ENCODE results near the gene DIABLO.
"Not testable (repeated sequence)": the region's sequence is repeated elsewhere in the genome, so short reads cannot be mapped to it uniquely, and the experiment has no call there.

Gene DIABLO

DNA sequence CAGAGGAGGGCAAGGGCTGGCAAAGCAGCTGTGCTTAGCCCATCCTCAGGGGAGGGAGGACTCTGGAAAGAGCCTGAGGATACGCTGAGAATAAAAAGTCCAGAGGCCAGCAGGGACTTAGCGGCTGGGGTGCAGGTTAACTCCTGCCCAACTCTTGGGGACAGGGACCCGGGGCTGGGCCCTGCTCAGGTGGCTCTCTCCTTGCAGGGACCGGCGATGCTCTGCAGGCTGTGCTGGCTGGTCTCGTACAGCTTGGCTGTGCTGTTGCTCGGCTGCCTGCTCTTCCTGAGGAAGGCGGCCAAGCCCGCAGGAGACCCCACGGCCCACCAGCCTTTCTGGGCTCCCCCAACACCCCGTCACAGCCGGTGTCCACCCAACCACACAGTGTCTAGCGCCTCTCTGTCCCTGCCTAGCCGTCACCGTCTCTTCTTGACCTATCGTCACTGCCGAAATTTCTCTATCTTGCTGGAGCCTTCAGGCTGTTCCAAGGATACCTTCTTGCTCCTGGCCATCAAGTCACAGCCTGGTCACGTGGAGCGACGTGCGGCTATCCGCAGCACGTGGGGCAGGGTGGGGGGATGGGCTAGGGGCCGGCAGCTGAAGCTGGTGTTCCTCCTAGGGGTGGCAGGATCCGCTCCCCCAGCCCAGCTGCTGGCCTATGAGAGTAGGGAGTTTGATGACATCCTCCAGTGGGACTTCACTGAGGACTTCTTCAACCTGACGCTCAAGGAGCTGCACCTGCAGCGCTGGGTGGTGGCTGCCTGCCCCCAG is 19.6 kb downstream of the DIABLO start:
- Histone ChIP-seq H3K36me3 (ENCODE audit: insufficient read depth, low read length) (peaks cover 33% of the 10 kb centered on the region; the same call in 1 of the 2 replicates), H3K9me3 (ENCODE audit: low read depth, low read length) (no peaks in the 10 kb centered on the region), H3K27ac (no peak overlapping the region), H3K4me3 (no peak overlapping the region), H3K9ac (ENCODE audit: insufficient read length) (no peak overlapping the region)
- DNase-seq (ENCODE audit: low read depth, low spot score), result no peak
- TF ChIP-seq POLR2AphosphoS5 (IDR thresholded peaks at IDR 0.05; ENCODE audit: borderline replicate concordance, low read depth, low read length), result peak; percentile 4; the same call in 1 of the 2 replicates
- TF ChIP-seq FOXP2 (optimal IDR thresholded peaks at IDR 0.05; ENCODE audit: control extremely low read depth, extremely low read length, insufficient read depth), result no peak

GRCh38 chr12:122205053-122205925 is 20.6 kb downstream of the DIABLO start:
- DNase-seq (ENCODE audit: low read depth, low spot score), result no peak
- Histone ChIP-seq H3K4me3 (no peak overlapping the region), H3K27ac (no peak overlapping the region), H3K36me3 (ENCODE audit: insufficient read depth, low read length) (peaks cover 29% of the 10 kb centered on the region; the same call in 1 of the 2 replicates), H3K9me3 (ENCODE audit: low read depth, low read length) (no peaks in the 10 kb centered on the region), H3K9ac (ENCODE audit: insufficient read length) (no peak overlapping the region)
- no peak for TF ChIP-seq EZH2 (IDR thresholded peaks at IDR 0.05)
- TF ChIP-seq POLR2AphosphoS5 (IDR thresholded peaks at IDR 0.05; ENCODE audit: borderline replicate concordance, low read depth, low read length), result 0 out of 2 replicates have a peak, but pooled peaks have one; percentile 3

GRCh38 chr12:122204167-122205052 is 21.4 kb downstream of the DIABLO start:
- Histone ChIP-seq H3K9ac (ENCODE audit: insufficient read length) (no peak overlapping the region), H3K9me3 (ENCODE audit: low read depth, low read length) (no peaks in the 10 kb centered on the region), H3K4me3 (peak overlapping the region; percentile 82)

GRCh38 chr12:122203301-122204166 is 22.3 kb downstream of the DIABLO start, which contains the start of gene B3GNT4:
B3GNT4 (plus strand) TSS chr12:122203709; CDS start chr12:122204619, 910 bp downstream.
- TF ChIP-seq FOXP2 (optimal IDR thresholded peaks at IDR 0.05; ENCODE audit: control extremely low read depth, extremely low read length, insufficient read depth) (no peak), POLR2AphosphoS5 (IDR thresholded peaks at IDR 0.05; ENCODE audit: borderline replicate concordance, low read depth, low read length) (peak; percentile 58; the same call in 1 of the 2 replicates)
- Histone ChIP-seq H3K36me3 (ENCODE audit: insufficient read depth, low read length) (peaks cover 18% of the 10 kb centered on the region; the same call in 1 of the 2 replicates), H3K9ac (ENCODE audit: insufficient read length) (no peak within 1 kb of the TSS), H3K9me3 (ENCODE audit: low read depth, low read length) (no peaks in the 10 kb centered on the region), H3K4me3 (peak within 1 kb of the TSS; percentile 82), H3K27ac (0 out of 2 replicates have a peak within 1 kb of the TSS, but pooled peaks have one; percentile 0)
- no peak for DNase-seq (ENCODE audit: low read depth, low spot score)

More at GRCh38 chr12:122204167-122205052, 21.4 kb downstream of the DIABLO start:
- no peak for DNase-seq (ENCODE audit: low read depth, low spot score)
- Histone ChIP-seq H3K36me3 (ENCODE audit: insufficient read depth, low read length) (peaks cover 21% of the 10 kb centered on the region; the same call in 1 of the 2 replicates), H3K27ac (no peak overlapping the region)
- TF ChIP-seq EZH2 (IDR thresholded peaks at IDR 0.05), result no peak
- TF ChIP-seq POLR2AphosphoS5 (IDR thresholded peaks at IDR 0.05; ENCODE audit: borderline replicate concordance, low read depth, low read length), result no peak
- TF ChIP-seq FOXP2 (optimal IDR thresholded peaks at IDR 0.05; ENCODE audit: control extremely low read depth, extremely low read length, insufficient read depth), result no peak

GRCh38 chr12:122202811-122203210 is 23.0 kb downstream of the DIABLO start:
- not testable (repeated sequence) for H3K9me3 ChIP-seq (ENCODE audit: low read depth, low read length); H3K9ac ChIP-seq (ENCODE audit: insufficient read length); DNase-seq (ENCODE audit: low read depth, low spot score)
- Histone ChIP-seq H3K4me3 (peak overlapping the region; percentile 82), H3K27ac (0 out of 2 replicates have a peak overlapping the region, but pooled peaks have one; percentile 0), H3K36me3 (ENCODE audit: insufficient read depth, low read length) (peaks cover 11% of the 10 kb centered on the region; the same call in 1 of the 2 replicates)

GRCh38 chr12:122202017-122202416 is 23.8 kb downstream of the DIABLO start:
- Histone ChIP-seq H3K27ac (no peak overlapping the region; the same call in 1 of the 2 replicates), H3K36me3 (ENCODE audit: insufficient read depth, low read length) (peaks cover 3% of the 10 kb centered on the region; the same call in 1 of the 2 replicates), H3K9ac (ENCODE audit: insufficient read length) (no peak overlapping the region), H3K9me3 (ENCODE audit: low read depth, low read length) (no peaks in the 10 kb centered on the region), H3K4me3 (no peak overlapping the region)
- DNase-seq (ENCODE audit: low read depth, low spot score), result no peak
- TF ChIP-seq POLR2AphosphoS5 (IDR thresholded peaks at IDR 0.05; ENCODE audit: borderline replicate concordance, low read depth, low read length), result no peak
- no peak for TF ChIP-seq FOXP2 (optimal IDR thresholded peaks at IDR 0.05; ENCODE audit: control extremely low read depth, extremely low read length, insufficient read depth)
- no peak for TF ChIP-seq EZH2 (IDR thresholded peaks at IDR 0.05)

DNA sequence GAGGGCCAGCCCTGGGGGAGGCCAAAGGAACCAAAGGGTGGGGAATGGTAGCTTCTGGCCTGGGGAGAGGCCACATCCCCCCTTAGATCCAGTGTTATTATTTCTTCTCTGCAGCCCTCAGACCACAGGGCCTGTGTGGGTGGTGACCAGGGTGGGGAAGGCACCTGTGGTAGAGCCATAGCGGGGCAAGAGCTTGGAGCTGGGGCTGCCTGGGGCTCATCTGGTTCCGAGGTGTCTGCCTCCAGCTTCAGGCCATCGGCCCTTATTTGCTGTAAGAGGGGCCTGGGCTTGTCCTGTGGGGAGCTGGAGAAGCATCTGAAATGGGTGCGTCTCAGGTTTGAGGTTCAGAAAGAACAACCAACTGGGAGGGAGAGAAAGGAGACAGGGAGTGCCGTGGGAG is 24.5 kb downstream of the DIABLO start:
- H3K27ac ChIP-seq, result no peak overlapping the region
- no peak for DNase-seq (ENCODE audit: low read depth, low spot score)

More for the DNA sequence above, 24.5 kb downstream of the DIABLO start:
- TF ChIP-seq POLR2AphosphoS5 (IDR thresholded peaks at IDR 0.05; ENCODE audit: borderline replicate concordance, low read depth, low read length) (no peak), FOXP2 (optimal IDR thresholded peaks at IDR 0.05; ENCODE audit: control extremely low read depth, extremely low read length, insufficient read depth) (no peak), EZH2 (IDR thresholded peaks at IDR 0.05) (no peak)
- Histone ChIP-seq H3K4me3 (no peak overlapping the region), H3K9ac (ENCODE audit: insufficient read length) (no peak overlapping the region), H3K36me3 (ENCODE audit: insufficient read depth, low read length) (no peaks in the 10 kb centered on the region), H3K9me3 (ENCODE audit: low read depth, low read length) (no peaks in the 10 kb centered on the region)

Data from SK-N-MC (cell line).